Amniotic epithelial cell (primary cell): ENCODE measurements around the gene TICRR.
"Not testable (repeated sequence)": the region's sequence is repeated elsewhere in the genome, so short reads cannot be mapped to it uniquely, and the experiment has no call there.

Source experiments
- DNase-seq: peaks from one replicate; pipeline ENCODE4 v3.0.0-alpha.2; 2010; ENCODE audit warnings: low read depth

Gene TICRR

GRCh38 chr15:89575146-89575655 lies at the start of gene TICRR:
TSS of gene TICRR (plus strand) at chr15:89575469. CDS start at chr15:89575587, 118 bp downstream.
- peak; percentile 100 for DNase-seq

- DNase-seq: no peak
Measured at GRCh38 chr15:89526181-89526580, 49.1 kb upstream of the TICRR start.

GRCh38 chr15:89526601-89527441 lies 48.4 kb upstream of the TICRR start:
- DNase-seq: no peak

- DNase-seq: no peak
Measured at GRCh38 chr15:89528757-89529352, 46.4 kb upstream of the TICRR start.

GRCh38 chr15:89530976-89531375 lies 44.3 kb upstream of the TICRR start:
- no peak for DNase-seq

GRCh38 chr15:89531796-89532537 lies 43.3 kb upstream of the TICRR start:
- DNase-seq: no peak

- DNase-seq: peak; percentile 75
Measured at GRCh38 chr15:89533861-89534544, 41.3 kb upstream of the TICRR start.

- DNase-seq: no peak
Measured at GRCh38 chr15:89539027-89539426, 36.2 kb upstream of the TICRR start.

GRCh38 chr15:89542369-89542768 lies 32.9 kb upstream of the TICRR start:
- peak; percentile 81 for DNase-seq

GRCh38 chr15:89543389-89543788 lies 31.9 kb upstream of the TICRR start:
- no peak for DNase-seq

GRCh38 chr15:89549138-89549537 lies 26.1 kb upstream of the TICRR start:
- not testable (repeated sequence) for DNase-seq

GRCh38 chr15:89550427-89550826 lies 24.8 kb upstream of the TICRR start:
- no peak for DNase-seq

GRCh38 chr15:89551550-89551949 lies 23.7 kb upstream of the TICRR start:
- DNase-seq: no peak

- DNase-seq: no peak
Measured at GRCh38 chr15:89553632-89554031, 21.6 kb upstream of the TICRR start.

- no peak for DNase-seq
Measured at GRCh38 chr15:89554247-89554646, 21.0 kb upstream of the TICRR start.

GRCh38 chr15:89555768-89556167 lies 19.5 kb upstream of the TICRR start:
- DNase-seq: no peak

- peak; percentile 75 for DNase-seq
Measured at GRCh38 chr15:89556413-89557262, 18.6 kb upstream of the TICRR start.

GRCh38 chr15:89559769-89560264 lies 15.5 kb upstream of the TICRR start:
- DNase-seq: no peak

GRCh38 chr15:89566181-89566580 lies 9.1 kb upstream of the TICRR start:
- no peak for DNase-seq

GRCh38 chr15:89566621-89567294 lies 8.5 kb upstream of the TICRR start:
- DNase-seq: no peak
